A172 (cell line): Measurements from ENCODE around the gene INTS1. TPM values are rescaled to one million over a fixed set of nuclear protein-coding genes. Genes with fewer than 3 reads are reported as not detected.
A peak's percentile ranks its signal among the peaks of the same experiment; 100 is the strongest.

Experiments
- DNase-seq: peaks from one replicate; pipeline ENCODE4 v3.0.0-alpha.2; 2015; ENCODE audit warnings: low spot score
- total RNA-seq: library from RNA; depleted of rRNA; stranded (reverse); fragments of >200 nt; shearing (Covaris generic); gene quantifications from 2 replicates; pipeline ENCODE4 v1.2.3, GENCODE V29; 2014

INTS1 gene
- total RNA-seq, 1 experiment from 2014 or later, result 49.6 TPM

DNA sequence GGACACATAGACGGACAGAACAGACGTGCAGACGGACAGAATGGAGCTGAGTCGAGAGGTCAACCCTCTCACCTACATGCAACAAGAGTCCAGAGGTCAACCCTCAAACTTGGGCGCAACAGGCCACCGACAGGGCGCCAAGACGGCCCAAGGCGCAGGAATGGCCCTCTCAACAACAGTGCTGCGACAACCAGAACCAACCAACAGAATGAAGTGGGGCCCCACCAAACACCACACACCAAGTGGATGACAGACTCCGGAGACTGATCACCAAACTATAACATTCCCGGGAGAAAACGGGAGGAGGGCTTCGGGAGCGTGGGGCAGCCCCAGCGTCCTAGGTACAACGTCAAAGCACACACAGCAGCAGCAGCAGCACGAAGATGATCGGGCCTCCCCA lies 13.4 kb downstream of the INTS1 start:
- no peak for DNase-seq

DNA sequence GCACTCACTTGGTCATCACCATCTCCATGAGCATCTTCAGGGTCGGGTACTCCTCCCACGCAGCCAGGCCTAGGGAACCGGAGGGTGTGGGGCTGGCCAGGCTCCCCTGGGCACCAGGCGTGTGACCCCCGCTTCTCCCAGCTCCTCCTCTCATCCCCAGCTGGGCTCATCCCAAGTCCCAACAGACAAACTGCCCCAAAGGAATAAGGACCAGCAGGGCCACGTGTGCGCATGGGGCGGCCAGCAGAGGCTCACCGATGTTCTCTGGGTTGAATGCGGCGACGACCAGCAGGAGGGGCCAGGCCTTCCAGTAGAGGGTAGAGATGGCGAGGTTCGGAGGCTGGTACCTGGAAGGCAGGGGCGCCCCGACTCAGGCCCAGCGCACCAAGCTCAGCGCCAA lies 14.9 kb downstream of the INTS1 start:
- no peak for DNase-seq

DNA sequence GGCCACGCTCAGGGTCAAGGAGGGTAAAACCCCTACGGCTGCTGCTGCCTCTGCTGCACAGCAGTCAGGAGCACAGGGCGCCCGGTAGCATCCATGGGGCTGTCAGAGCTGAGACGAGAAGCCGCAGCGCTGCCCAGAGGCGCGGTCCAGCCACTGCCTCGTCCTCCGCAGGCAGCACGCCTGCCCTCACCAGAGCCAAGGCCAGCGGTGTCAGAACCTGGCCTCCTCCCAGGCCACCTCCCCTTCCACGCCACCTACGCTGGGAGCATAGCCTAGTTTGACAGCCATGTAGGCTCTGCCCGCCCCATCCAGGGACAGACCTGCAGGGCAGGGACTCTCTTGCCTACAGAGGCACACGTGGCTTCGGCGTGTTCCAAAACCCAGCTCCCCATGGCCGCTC lies 16.2 kb downstream of the INTS1 start:
- DNase-seq, result no peak

DNA sequence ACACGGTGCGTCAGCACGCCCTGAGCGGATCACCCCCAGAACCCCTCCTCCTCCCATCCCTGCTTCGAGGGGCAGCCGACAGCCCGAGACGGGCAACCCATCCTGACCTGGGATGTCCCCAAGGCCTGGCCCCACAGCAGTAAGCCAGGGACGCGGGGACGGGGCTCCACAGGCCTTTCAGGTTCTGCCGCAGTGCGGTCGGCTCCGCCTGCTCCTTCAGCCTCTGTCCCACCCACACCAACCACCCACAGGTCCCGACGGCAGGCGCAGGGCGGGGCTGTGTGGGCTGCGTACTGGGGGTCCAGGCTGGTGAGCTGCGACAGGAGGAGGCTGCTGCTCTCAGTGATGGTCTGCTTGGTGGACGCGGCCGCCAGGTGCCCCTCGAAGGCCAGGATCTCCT lies 16.7 kb downstream of the INTS1 start:
- DNase-seq, result no peak

DNA sequence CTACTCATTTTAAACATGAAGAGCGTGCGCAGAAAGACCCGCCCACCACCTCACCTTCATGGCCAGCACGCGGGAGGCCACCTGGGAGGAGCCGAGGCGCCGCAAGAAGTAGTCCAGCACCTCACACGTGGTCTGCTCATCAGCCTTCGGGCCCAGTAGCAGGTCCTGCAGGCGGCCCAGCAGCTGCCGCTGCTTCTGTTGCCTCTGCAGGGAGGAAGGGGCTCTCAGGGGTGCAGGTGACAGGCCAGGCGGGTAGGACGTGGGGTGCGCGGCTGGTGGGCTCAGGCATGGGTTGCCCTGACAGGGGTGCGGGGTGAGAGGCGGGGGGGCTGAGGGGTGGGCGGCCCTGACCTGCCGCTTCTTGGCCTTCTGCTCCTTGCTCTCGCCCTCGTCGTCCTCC lies 17.6 kb downstream of the INTS1 start:
- DNase-seq, result no peak

DNA sequence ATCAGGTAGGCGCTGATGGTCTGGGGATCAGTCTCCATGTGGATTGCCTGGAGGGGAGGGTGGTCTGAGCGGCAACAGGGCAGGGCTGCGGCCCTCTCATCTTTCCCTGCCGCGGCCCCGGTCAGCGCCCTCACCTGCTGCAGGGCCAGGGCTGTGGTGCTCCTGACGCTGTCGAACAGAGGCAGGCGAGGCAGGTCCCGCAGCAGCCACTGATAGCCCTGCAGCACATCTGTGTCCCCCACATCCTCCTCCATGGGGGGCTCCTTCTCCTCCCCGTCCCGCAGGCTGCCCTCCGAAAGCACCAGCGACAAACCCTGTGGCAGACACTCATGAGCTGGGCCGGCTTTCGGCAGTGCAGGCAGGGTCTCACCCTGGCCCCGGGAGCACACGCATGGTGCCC lies 19.0 kb downstream of the INTS1 start:
- DNase-seq, result no peak

DNA sequence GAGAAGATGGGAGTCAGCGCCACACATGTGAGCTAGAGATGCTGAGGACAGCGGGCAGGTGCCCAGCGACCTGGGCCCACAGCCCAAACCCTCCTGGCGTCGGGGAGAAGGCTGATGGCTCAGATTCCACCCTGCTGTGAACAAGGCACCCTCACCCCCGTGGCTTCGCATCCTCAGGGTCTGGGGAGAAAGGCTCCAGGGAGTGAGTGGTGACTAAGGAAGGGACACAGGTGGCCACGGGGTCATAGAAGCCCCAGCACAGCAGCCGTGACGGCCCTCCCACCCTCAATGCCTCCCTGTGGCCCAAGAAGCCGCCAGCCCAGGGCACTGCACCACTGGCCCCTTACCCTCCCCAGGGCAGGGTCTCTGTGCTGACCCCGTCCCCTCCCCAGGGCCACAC lies 19.6 kb downstream of the INTS1 start:
- DNase-seq, result no peak

DNA sequence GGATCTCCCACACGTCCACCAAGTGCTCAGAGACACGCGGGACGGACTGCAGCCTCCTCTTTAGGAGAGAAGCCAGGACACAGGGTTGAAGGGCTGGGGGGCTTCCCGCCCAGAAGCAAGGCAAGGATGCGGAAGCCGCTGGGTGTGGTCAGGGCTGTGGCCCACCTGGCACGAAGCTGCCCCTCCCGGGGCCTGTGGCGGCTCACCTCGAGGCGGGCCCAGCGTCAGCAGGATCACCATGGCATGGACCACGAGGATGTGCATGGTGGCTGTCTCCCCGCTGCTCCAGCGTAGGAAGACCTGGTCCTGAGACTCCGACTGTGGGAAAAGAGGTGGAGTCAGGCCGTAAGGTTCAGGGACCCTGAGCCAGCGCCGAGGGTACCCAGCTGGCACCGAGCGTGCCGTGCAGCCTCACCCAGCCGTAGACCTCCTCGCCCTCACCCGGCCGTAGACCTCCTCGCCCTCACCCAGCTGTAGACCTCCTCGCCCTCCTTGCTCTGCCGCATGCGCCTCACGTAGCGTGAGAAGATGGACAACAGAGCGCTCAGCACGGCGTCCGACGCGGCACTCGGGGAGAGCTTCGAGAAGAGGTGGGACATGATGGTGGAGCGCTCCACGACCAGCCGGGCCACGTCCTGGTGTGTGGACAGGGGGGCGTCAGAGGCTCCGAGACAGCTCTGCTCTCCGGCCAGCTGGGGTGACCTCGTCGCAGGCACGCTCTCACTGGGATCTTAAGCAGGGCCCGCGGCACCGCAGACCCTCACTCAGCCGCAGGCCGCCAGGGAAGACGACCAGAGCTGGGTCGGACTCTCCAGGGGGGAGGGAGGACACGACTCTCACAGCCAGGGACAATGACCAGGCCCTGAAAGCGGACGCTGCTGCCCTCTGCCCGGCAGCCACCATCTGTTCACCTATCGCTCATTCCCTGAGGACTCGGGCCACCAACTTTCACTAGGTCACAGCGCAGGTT lies 20.4 kb downstream of the INTS1 start:
- DNase-seq, result no peak

DNA sequence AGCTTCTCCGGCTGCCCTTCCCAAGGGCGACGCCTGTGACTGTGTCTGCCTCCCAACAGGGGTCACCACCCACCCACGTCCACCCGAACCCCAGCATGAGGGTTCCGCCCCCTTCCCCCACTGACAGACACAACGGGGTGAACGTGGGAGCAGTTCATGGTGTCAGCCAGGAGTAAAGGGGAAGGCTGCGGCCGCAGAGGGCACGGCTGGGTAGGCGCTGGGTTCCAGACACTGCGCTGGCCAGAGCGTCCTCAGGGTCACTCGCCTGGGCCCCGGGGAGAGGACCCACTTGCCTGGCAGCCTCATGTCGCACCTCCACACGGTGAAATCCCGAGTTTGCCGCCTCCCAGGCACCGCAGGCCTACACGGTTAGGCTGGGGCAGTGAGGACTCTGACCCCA lies 21.1 kb downstream of the INTS1 start:
- no peak for DNase-seq

DNA sequence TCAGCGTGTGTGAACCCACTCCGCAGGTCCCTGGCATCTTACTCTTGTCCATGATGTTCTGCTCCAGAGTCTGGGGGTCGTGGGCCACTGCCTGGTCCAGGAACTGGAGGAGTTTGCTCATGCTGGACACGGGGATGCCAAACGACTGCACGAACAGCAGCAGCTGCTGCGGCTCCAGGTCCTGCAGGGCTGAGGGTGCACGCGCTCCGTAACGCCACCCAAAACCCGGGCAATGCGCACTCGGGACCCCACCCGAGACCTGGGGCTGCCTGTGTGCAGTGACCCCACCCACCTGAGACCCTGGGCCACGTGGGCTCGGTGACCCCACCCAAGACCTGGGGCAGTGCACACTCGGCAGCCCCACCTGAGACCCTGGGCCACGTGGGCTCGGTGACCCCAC lies 22.9 kb downstream of the INTS1 start:
- no peak for DNase-seq

DNA sequence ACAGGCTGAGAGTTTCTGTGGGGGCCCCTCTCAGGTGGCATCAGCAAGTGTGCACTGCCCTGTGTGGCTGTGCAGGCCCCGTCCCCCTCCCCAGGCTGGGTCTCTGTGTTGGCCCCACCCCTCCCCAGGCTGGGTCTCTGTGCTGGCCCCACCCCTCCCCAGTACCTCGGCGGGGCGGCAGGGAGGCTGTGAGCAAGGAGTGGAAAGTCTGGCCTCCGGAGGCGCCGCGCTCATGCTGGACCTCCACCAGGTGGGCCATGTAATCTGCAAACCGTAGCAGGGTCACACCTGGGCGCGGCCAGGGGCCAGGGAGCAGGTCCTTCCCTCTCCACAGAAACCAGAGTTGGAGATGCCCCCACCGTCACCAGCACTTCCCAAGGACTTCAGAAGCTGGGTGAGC lies 23.5 kb downstream of the INTS1 start:
- DNase-seq, result no peak

DNA sequence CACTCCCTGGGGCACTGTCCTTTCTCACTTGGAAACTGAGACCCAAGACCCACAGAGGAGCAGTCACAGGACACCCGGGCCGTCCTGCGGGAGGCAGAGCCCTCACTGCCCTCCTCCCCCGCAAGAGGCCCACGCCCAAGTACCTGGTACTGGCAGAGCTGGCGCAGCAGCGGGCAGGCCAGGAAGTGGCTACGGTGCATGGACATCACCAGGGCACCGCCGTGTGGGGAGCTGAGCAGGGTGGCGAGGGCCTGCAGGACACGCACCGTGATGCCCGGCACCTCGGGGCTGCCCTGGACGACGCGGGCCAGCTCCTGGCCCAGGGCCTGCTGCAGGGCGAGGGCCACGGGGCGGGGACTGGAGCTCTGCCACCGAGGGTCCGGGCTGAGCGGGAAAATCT lies 24.9 kb downstream of the INTS1 start:
- DNase-seq, result no peak

DNA sequence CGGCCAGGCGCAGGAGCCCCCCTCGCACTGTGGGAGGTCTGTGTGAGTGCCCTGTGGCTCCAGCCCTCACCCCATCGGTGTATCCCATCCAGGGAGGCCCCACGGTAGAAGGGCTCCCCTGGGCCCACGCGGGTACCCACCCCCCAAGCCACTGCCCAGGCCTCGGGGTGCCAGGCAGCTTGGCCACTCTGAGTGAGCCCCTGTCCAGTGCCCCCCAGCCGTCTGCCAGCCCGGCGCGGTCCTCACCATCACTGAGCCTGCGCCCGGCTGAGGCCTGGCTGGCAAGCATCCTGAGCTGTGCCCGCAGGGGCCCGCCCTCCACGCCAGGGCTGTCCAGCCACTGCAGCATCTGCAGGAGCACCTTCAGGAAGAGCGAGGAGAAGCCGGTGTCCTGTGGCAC lies 25.7 kb downstream of the INTS1 start:
- DNase-seq, result no peak

DNA sequence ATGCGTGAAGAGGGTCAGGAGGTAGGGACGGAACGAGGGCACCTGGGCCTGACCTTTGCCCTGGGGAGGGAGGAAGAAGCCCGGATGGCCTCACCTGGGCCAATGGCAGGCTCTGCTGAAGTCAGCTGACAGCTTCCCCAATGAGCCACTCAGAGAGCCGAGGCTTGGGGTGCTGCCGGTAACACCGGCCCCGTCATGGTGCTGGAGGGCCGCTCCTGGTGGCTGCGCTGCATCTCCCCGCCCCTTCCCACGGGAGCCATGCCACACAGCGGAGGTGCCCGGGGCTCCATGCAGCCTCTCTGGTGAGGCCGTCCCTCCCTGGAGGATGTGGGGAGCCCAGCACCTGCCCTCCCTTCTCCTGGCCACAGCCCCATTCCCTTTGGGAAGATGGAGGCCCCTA lies 27.3 kb downstream of the INTS1 start:
- no peak for DNase-seq

DNA sequence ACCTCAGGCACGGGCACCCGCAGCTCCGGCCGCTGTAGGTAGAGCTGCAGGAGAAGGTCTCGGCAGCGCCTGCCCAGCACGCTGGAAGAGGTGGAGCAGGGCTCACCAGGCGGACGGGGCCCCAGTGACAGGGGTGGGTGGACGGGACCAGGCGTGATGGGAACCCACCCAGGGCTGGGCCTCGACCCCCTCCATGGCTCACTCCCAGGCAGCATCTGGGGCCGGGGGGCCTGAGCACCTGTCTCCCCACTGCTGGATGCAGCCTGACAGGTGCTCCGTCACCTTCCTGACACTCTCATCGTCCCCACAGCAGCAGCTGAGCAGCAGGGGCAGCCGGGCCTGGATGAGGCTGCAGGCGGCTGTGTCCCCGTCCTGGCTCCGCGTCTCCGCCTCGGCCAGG lies 28.2 kb downstream of the INTS1 start:
- DNase-seq, result no peak

DNA sequence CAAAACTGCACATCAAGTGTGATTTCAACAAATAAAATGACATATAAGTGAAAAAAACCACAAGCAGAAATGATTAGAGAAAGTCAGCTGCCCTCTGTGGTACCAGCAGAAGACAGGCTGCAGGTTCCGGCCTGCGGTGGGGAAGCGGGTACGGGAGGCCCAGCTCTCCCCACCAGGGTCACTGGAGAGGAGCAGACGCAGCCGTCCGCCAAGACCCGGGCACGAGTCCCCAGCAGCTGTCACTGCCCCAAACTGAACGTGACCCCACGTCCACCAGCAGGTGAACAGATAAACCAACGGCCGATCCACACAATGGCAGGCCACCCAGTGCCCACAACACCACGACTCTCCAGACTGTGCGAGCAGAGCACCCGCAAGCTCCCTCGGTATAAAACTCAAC lies 28.8 kb downstream of the INTS1 start:
- no peak for DNase-seq

DNA sequence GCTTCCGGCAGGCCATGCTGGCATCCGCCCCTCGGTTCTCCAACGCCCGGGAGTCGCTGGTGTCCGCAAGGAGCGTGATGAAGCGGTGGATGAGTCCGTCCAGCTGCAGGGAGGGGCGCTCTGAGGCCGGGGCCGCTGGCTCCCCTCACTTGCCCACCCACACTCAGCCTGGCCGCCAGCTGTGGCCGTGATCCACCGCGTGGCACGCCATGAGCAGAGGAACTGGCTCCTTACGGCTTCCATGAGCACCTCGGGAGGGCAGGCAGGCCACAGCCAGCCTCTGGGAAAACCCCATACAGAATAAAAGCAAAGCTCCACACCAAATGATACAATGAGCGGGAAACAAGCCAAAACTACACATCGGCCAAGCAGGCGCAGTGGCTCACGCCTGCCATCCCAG lies 29.5 kb downstream of the INTS1 start:
- peak; percentile 24 for DNase-seq

DNA sequence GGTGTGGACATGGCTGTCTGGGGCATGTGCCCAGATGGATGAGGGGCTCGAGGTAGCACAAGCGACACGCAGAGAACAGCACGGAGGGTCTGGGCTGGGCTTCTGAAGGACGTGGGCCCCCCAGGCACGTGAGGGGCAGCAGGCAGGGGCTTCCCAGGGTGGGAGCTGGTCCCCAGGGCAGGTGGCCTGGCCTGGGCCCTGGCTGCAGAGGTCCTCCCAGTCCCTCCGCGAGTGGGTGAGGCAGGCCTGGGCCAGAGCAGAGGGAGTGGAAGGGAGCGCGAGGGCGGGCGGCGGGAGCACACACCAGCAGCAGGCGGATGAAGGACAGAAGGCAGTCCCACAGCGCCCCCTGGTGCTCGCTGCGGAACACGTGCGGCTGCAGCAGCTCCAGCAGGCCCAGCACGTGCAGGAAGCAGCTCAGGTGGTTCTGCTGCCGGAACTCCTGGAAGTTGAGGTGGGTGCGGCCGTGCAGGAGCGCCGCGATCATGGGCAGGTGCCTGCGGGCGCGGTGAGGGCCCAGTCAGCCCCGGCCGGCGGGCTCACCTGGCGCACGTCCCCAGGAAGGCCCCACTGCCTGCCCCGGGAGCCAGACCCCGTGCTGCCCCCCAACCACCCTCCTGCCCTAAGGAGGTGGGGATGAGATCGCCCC lies 30.2 kb downstream of the INTS1 start:
- peak; percentile 85 for DNase-seq

DNA sequence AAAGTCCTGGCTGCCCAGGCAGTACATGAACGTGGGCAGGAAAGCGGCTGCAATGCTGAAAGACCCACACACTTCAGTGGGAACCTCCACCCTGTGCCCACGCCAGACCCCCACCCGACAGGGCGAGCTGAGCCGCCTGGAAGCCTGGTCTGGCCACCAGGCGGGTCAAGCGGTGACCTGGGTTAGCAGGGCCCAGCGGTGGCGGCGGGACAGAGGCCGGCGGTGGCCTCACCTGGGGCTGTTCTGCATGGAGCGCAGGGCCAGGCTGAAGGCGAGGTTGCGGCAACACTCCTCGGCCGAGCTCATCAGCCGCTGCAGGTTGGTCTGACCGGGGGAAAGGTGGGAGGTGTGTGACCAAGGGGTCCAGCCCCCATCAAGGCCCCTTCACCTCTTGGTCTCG lies 33.3 kb downstream of the INTS1 start:
- no peak for DNase-seq

DNA sequence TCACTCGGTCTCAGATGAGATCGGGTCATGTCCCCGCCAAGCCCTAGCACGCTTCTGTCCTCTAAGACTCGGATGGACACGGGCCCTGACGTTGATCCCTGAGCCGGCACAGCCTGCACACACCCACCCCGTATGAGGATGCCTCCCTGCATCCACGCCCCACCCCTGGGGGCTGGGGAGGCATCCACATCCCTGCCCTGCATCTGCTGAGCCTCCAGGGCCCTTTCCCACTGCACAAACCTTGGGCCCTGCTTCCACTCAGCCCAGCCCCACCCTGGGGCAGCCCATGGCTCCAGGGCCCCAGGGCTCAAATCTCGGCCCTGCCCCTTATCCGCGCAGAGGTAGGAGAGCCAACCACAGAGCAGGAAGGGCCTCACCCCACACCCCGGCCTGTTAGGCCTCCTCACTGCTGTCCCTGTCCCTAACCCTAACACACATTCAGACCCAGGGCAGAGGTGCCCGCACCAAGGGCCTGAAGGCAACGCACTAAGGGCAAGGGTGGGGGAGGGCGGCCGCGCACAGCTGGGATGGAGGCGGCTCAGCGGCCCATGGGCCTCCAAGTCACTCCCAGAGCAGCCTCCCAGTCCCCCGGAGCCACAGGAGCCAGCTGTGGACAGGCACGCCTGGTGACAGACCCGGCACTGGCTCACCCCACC lies 35.4 kb downstream of the INTS1 start:
- DNase-seq, result no peak

DNA sequence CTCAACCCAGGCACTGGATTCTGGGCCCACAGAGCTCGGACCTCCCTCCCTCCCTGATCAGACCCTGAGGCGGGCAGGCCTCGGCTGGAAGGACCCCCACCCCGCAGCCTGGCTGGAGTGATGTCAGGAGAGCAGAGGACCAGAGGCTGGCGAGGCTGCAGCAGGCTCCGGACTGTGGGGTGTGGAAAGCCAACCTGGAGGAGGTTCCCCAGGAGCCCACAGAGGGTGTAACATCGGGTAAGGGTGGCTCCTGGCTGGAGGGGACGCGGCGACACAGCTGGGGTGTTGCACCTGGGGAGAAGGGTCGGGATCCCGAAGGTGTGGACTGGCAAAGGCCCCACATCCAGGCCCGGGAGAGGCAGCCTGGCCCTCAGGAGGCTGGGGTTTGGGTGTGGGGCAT lies 36.0 kb downstream of the INTS1 start:
- DNase-seq, result no peak

DNA sequence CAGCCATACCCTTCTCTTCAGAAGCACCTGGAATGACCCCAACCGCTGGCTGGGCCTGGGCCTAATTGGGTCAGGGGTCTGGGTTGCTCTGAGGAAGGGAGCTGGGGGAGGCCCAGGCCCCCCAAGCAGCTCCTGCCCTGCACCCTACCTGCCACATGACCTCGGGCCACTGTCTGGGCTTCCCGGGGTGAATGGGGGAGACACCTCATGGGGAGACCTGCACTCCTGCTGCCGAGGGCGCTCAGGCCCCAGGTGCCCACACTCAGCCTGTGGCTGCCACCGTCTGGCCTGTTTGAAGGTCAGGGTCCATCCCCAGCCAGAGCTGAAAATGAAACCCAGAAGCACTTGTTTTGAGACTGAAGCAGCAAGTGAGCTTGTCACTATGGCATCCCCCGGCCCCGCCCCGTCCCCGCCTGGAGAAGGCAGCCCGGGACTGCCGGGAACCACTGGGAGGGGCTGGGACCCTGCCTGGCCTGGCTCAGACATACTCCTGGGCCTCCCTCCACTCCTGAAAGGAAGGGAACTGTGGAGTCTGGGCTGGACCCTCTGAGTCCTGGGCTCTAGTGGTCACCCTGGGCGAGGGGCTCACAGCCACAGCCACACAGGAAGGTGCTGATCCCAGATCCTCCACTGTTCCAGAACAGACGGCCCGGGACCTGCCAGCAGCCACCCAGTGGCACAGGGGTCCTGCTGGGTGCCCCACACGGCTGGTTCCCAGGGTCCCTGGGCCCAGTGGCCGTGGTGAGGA lies 37.5 kb downstream of the INTS1 start:
- peak; percentile 67 for DNase-seq
